T-helper 2 cell (primary cell): Measurements from ENCODE around the gene TNFRSF8.
"Not testable (repeated sequence)": the region's sequence is repeated elsewhere in the genome, so short reads cannot be mapped to it uniquely, and the experiment has no call there.

ENCODE experiments used
- DNase-seq, 5 experiments: peaks; one replicate each; pipeline versions ENCODE4 v3.0.0 to v3.0.0-alpha.2; 2012 to 2022

Gene TNFRSF8

GRCh38 chr1:12088607-12089006 lies 25.5 kb downstream of the TNFRSF8 start:
- DNase-seq: peak in 3 of 5 experiments; percentile 34 to 91 (median 41)

GRCh38 chr1:12090326-12090725 lies 27.2 kb downstream of the TNFRSF8 start:
- no peak for DNase-seq

GRCh38 chr1:12091191-12091590 lies 28.1 kb downstream of the TNFRSF8 start:
- DNase-seq: no peak

GRCh38 chr1:12094180-12094579 lies 31.1 kb downstream of the TNFRSF8 start:
- DNase-seq: no peak

GRCh38 chr1:12095452-12096263 lies 32.6 kb downstream of the TNFRSF8 start:
- DNase-seq: peak in 1 of 5 experiments; percentile 45

- DNase-seq: no peak
These were observed 33.5 kb downstream of the TNFRSF8 start for GRCh38 chr1:12096615-12097014.

- no peak for DNase-seq
These were observed 34.2 kb downstream of the TNFRSF8 start for GRCh38 chr1:12097321-12097720.

GRCh38 chr1:12098786-12099185 lies 35.7 kb downstream of the TNFRSF8 start:
- DNase-seq: no peak

- DNase-seq: no peak
These were observed 36.5 kb downstream of the TNFRSF8 start for GRCh38 chr1:12099610-12100009.

- DNase-seq: no peak
These were observed 37.0 kb downstream of the TNFRSF8 start for GRCh38 chr1:12100071-12100470.

- not testable (repeated sequence) for DNase-seq
These were observed 38.0 kb downstream of the TNFRSF8 start for GRCh38 chr1:12101120-12101519.

GRCh38 chr1:12102066-12102465 lies 39.0 kb downstream of the TNFRSF8 start:
- no peak for DNase-seq

GRCh38 chr1:12104417-12104816 lies 41.3 kb downstream of the TNFRSF8 start:
- no peak for DNase-seq

- DNase-seq: no peak
These were observed 43.0 kb downstream of the TNFRSF8 start for GRCh38 chr1:12106153-12106552.

GRCh38 chr1:12106861-12107260 lies 43.8 kb downstream of the TNFRSF8 start:
- not testable (repeated sequence) for DNase-seq

- DNase-seq: no peak
These were observed 44.6 kb downstream of the TNFRSF8 start for GRCh38 chr1:12107718-12108117.

GRCh38 chr1:12109901-12110300 lies 46.8 kb downstream of the TNFRSF8 start:
- DNase-seq: no peak

- no peak for DNase-seq
These were observed 48.6 kb downstream of the TNFRSF8 start for GRCh38 chr1:12111741-12112140.

GRCh38 chr1:12112711-12113161 lies 49.6 kb downstream of the TNFRSF8 start:
- DNase-seq: no peak

- DNase-seq: peak in 1 of 5 experiments; percentile 64
These were observed 50.6 kb downstream of the TNFRSF8 start for GRCh38 chr1:12113433-12114339.

GRCh38 chr1:12114340-12114683 lies 51.2 kb downstream of the TNFRSF8 start:
- DNase-seq: no peak

GRCh38 chr1:12114916-12115315 lies 51.8 kb downstream of the TNFRSF8 start:
- DNase-seq: no peak

GRCh38 chr1:12121212-12122003 lies 58.3 kb downstream of the TNFRSF8 start:
- DNase-seq: peak in 1 of 5 experiments; percentile 59
